ENCODE data around the gene TMCC1.

DNA sequence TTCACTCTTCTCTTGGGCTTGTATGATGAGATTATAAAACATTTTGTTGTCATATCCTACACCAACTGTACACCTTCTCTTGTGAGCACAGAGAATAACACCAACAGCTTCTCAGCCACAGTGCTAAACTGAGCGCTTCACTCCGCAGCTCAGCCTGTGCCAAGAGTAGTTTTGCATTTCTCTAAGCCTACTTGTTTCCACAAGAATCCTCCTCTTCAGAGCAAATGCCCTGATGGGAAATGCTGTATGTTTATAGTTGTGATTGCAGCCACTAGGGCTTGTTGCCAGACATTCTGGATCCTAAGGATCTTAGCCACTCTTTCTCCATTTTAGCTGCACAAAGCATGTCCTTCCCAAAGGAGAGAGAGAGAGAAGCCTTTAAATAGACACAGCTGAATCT, 148.3 kb downstream of the TMCC1 start:
- no peak for TF ChIP-seq CSDC2 (CRISPR knock-in tag; IDR thresholded peaks at IDR 0.05)
- no peak for TF ChIP-seq ARNTL (CRISPR knock-in tag; IDR thresholded peaks at IDR 0.05; ENCODE audit: borderline replicate concordance, low read depth)
- TF ChIP-seq TCF4 (CRISPR knock-in tag; IDR thresholded peaks at IDR 0.05; ENCODE audit: borderline replicate concordance) = no peak
- TF ChIP-seq, protein P1, sequence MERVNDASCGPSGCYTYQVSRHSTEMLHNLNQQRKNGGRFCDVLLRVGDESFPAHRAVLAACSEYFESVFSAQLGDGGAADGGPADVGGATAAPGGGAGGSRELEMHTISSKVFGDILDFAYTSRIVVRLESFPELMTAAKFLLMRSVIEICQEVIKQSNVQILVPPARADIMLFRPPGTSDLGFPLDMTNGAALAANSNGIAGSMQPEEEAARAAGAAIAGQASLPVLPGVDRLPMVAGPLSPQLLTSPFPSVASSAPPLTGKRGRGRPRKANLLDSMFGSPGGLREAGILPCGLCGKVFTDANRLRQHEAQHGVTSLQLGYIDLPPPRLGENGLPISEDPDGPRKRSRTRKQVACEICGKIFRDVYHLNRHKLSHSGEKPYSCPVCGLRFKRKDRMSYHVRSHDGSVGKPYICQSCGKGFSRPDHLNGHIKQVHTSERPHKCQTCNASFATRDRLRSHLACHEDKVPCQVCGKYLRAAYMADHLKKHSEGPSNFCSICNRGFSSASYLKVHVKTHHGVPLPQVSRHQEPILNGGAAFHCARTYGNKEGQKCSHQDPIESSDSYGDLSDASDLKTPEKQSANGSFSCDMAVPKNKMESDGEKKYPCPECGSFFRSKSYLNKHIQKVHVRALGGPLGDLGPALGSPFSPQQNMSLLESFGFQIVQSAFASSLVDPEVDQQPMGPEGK (CRISPR knock-in tag; IDR thresholded peaks at IDR 0.05; ENCODE audit: borderline replicate concordance) = no peak
- no peak for TF ChIP-seq RARB (CRISPR knock-in tag; IDR thresholded peaks at IDR 0.05)
- no peak for TF ChIP-seq ZFP30 (CRISPR knock-in tag; IDR thresholded peaks at IDR 0.05)
- TF ChIP-seq ZNF565 (CRISPR knock-in tag; conservative IDR thresholded peaks at IDR 0.05; ENCODE audit: low read depth) = no peak
- TF ChIP-seq OSR1 (CRISPR knock-in tag; IDR thresholded peaks at IDR 0.05) = no peak
- TF ChIP-seq, protein P2, sequence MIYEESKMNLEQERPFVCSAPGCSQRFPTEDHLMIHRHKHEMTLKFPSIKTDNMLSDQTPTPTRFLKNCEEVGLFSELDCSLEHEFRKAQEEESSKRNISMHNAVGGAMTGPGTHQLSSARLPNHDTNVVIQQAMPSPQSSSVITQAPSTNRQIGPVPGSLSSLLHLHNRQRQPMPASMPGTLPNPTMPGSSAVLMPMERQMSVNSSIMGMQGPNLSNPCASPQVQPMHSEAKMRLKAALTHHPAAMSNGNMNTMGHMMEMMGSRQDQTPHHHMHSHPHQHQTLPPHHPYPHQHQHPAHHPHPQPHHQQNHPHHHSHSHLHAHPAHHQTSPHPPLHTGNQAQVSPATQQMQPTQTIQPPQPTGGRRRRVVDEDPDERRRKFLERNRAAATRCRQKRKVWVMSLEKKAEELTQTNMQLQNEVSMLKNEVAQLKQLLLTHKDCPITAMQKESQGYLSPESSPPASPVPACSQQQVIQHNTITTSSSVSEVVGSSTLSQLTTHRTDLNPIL (CRISPR knock-in tag; IDR thresholded peaks at IDR 0.05; ENCODE audit: low read depth) = no peak
